Peyer's patch (tissue), 4 donors: ENCODE measurements around the gene ABHD2. TPM values are rescaled to one million over a fixed set of nuclear protein-coding genes. Genes with fewer than 3 reads are reported as not detected.

Experiments used
- DNase-seq, 3 donors: peaks; one replicate each; pipeline ENCODE4 v3.0.0-alpha.2; 2017 to 2019
- H3K27ac ChIP-seq, 4 donors: fragments of 200-600 bp; sonication (generic); one replicate each; pipeline ENCODE4 v1.5.1; 2016 to 2019
- H3K27me3 ChIP-seq, 2 donors: fragments of 200-600 bp; sonication (generic); one replicate each; pipeline ENCODE4 v1.5.1; 2019
- H3K36me3 ChIP-seq, 3 donors: fragments of 200-600 bp; sonication (generic); one replicate each; pipeline ENCODE4 v1.5.1; 2016 to 2019
- H3K4me1 ChIP-seq, 4 donors: fragments of 200-600 bp; sonication (generic); one replicate each; pipeline ENCODE4 v1.5.1; 2016 to 2019
- H3K4me3 ChIP-seq, 4 donors: fragments of 200-600 bp; sonication (generic); 1 replicate in 3 of 4; 2 replicates in 1 of 4; pipeline ENCODE4 v1.5.1; 2016 to 2019; ENCODE audit warnings: mild to moderate bottlenecking in 1 of 4
- H3K9me3 ChIP-seq, 4 donors: fragments of 200-600 bp; sonication (generic); one replicate each; pipeline ENCODE4 v1.5.1; 2016 to 2019; ENCODE audit warnings: mild to moderate bottlenecking in 1 of 4
- POLR2A ChIP-seq, 2 donors: fragments of 450-650 bp; IDR thresholded peaks; one replicate each; pipeline ENCODE4 v1.5.1; 2017; ENCODE audit warnings: antibody characterized with exemption in 2 of 2, mild to moderate bottlenecking in 2 of 2, moderate library complexity in 2 of 2
- total RNA-seq, 4 donors: library from RNA; depleted of rRNA; stranded (reverse); fragments of >200 nt; gene quantifications; one replicate each; pipeline ENCODE4 v1.1.0, GENCODE V29; 2016
- TF ChIP-seq, protein P1 (sequence below), 6 experiments: fragments of 450-650 bp in 4 of 6; fragments of 200-600 bp in 2 of 6; sonication (generic) in 1 of 6; IDR thresholded peaks; one replicate each; pipeline ENCODE4 v1.5.1; 2017 to 2019; ENCODE audit warnings: antibody characterized with exemption in 6 of 6, mild to moderate bottlenecking in 3 of 6, moderate library complexity in 1 of 6

ABHD2 gene
- total RNA-seq, 4 donors from 2014 or later = 75.9 to 190 (median 121) TPM

DNA sequence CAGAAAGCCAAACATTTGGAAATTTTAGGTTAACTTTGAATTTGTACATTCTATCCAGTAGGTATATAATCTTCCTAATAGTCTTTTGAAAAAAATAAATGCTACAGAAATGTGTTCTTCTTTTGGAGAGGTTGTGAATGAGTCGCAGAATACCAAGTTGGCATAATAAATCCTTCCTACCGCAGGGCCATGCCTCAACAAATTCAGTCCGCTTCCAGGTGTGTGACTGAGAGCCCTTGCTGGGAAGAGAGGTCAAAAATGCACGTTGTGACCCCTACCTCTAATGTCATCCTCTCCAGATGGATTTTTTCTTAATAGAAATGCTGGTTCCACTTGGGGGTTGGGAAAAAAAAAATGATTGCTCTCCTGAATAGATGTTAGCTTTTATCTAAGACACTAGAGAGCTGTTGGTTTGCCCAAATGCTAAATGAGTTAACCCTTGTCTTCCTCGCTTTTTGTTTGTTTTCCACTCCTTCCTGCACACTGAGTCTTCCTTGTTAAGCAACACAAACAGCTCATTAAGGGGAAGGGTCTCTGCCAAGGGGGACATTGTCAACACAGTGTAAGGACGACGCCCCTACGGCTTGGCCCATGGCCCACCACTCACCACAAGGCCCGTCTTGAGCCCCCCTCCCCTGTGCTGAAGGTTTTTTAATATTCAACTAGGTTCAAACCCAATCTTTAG, 99.2 kb downstream of the ABHD2 start:
- TF ChIP-seq POLR2A (IDR thresholded peaks at IDR 0.05) = no peak
- TF ChIP-seq, protein P1, sequence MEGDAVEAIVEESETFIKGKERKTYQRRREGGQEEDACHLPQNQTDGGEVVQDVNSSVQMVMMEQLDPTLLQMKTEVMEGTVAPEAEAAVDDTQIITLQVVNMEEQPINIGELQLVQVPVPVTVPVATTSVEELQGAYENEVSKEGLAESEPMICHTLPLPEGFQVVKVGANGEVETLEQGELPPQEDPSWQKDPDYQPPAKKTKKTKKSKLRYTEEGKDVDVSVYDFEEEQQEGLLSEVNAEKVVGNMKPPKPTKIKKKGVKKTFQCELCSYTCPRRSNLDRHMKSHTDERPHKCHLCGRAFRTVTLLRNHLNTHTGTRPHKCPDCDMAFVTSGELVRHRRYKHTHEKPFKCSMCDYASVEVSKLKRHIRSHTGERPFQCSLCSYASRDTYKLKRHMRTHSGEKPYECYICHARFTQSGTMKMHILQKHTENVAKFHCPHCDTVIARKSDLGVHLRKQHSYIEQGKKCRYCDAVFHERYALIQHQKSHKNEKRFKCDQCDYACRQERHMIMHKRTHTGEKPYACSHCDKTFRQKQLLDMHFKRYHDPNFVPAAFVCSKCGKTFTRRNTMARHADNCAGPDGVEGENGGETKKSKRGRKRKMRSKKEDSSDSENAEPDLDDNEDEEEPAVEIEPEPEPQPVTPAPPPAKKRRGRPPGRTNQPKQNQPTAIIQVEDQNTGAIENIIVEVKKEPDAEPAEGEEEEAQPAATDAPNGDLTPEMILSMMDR (IDR thresholded peaks at IDR 0.05) = no peak
- Histone ChIP-seq H3K27ac (no peak overlapping the region), H3K36me3 (peaks cover 0 to 72% (median 0%) of the 10 kb centered on the region in 3 donors), H3K4me3 (no peak overlapping the region), H3K9me3 (no peaks in the 10 kb centered on the region), H3K4me1 (no peaks in the 10 kb centered on the region), H3K27me3 (no peaks in the 10 kb centered on the region)
- DNase-seq = no peak

DNA sequence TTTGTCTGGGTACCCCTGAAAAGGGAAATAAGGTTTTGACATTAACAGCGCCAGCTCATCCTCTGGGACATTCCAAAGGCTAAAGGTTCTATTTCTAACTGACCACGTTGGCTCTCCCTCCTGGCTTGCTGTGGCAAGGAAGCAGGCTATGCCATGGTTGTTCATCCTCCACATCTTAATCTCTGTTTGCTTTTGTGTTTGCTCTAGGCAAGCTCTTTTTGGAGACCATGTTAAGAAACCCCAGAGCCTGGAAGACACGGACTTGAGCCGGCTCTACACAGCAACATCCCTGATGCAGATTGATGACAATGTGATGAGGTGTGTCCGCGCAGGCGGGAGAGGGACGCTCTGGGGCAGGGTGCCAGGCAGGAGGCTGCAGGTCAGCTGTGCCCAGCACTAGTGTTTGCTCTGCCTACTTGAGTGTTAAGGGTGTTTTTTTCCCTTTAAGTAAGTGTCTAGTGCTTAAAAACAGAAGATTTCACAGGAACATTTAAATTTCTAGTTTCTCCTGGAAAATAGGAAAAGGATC, 99.8 kb downstream of the ABHD2 start:
- Histone ChIP-seq H3K36me3 (peaks cover 0 to 78% (median 2%) of the 10 kb centered on the region in 3 donors), H3K27ac (no peak overlapping the region), H3K4me3 (no peak overlapping the region), H3K9me3 (no peaks in the 10 kb centered on the region), H3K4me1 (no peaks in the 10 kb centered on the region), H3K27me3 (no peaks in the 10 kb centered on the region)
- DNase-seq = no peak
- TF ChIP-seq, protein P1 (IDR thresholded peaks at IDR 0.05) = no peak
- TF ChIP-seq POLR2A (IDR thresholded peaks at IDR 0.05) = no peak

DNA sequence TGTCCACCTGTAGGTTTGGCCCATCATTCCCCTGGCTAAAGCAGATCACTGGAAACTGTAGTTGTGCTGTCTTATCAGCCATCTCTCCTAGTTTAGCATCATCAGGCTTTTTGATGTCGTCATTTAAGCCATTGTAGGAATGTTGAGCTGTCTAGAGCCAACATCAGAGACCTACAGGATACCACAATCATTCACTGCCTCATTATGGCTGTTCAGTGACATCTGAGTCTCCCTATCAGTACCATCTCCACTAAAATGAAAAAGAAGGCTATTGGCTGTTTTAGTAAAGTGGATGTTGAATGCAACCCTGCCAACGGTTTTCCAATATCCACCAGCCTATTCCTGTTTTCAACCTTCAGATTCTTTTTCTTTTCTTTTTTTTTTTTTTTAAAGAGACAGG, 103.9 kb downstream of the ABHD2 start:
- TF ChIP-seq, protein P1 (IDR thresholded peaks at IDR 0.05) = no peak
- no peak for TF ChIP-seq POLR2A (IDR thresholded peaks at IDR 0.05)
- H3K36me3 ChIP-seq = peaks cover 0 to 92% (median 4%) of the 10 kb centered on the region in 3 donors

DNA sequence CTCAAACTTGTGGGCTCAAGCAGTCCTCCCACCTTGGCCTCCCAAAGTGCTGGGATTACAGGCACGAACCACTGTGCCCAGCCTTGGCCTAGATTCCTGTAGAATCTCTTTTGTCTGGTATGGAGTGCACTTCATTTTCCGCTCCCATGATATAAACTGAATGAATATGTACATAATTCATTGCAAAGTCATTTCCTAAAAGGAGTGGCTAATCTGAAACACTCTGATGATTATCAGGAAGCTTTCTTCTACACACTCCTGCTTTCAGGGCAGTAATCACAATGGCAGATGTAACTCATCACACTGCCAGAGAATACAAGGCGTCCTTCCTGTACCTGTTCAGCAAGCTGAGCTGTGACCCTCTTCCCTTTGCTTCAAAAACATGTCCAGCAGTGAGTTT, 104.5 kb downstream of the ABHD2 start:
- H3K4me3 ChIP-seq = no peak overlapping the region
- TF ChIP-seq, protein P1 (IDR thresholded peaks at IDR 0.05) = no peak
- TF ChIP-seq POLR2A (IDR thresholded peaks at IDR 0.05) = no peak
- H3K27me3 ChIP-seq = no peaks in the 10 kb centered on the region
- no peaks in the 10 kb centered on the region for H3K9me3 ChIP-seq
- no peak for DNase-seq
- peaks cover 0 to 89% (median 4%) of the 10 kb centered on the region in 3 donors for H3K36me3 ChIP-seq
- H3K27ac ChIP-seq = no peak overlapping the region
- no peaks in the 10 kb centered on the region for H3K4me1 ChIP-seq

More for the DNA sequence above, 103.9 kb downstream of the ABHD2 start:
- no peaks in the 10 kb centered on the region for H3K9me3 ChIP-seq
- DNase-seq = no peak
- no peaks in the 10 kb centered on the region for H3K4me1 ChIP-seq
- no peak overlapping the region for H3K27ac ChIP-seq
- no peaks in the 10 kb centered on the region for H3K27me3 ChIP-seq
- H3K4me3 ChIP-seq = no peak overlapping the region

DNA sequence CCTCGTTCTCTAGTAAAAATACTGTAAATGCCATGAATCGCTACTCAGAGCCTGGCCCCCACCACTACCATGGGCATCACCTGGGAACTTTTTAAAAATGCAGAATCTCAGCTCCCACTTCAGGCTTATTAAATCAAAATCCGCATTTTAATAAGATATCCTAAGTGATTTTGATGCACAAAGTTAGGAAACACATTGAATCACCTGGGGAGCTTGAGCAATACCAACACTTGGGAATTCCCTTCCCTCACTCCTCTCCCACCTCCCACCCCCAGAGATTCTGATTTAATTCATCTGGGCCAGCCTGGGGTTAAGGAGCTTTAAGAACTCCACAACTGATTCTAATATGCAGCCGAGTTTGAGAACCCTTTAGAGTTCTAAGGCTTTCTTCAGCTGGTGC, 106.4 kb downstream of the ABHD2 start:
- no peak overlapping the region for H3K4me3 ChIP-seq
- H3K9me3 ChIP-seq = no peaks in the 10 kb centered on the region
- no peaks in the 10 kb centered on the region for H3K27me3 ChIP-seq
- no peaks in the 10 kb centered on the region for H3K4me1 ChIP-seq
- H3K36me3 ChIP-seq = peaks cover 0 to 76% (median 4%) of the 10 kb centered on the region in 3 donors
- TF ChIP-seq, protein P1 (IDR thresholded peaks at IDR 0.05) = no peak
- TF ChIP-seq POLR2A (IDR thresholded peaks at IDR 0.05) = no peak
- no peak for DNase-seq
- H3K27ac ChIP-seq = no peak overlapping the region
